ENCODE measurements around the gene GDAP2. TPM values are rescaled to one million over a fixed set of nuclear protein-coding genes. Genes with fewer than 3 reads are reported as not detected.

GDAP2 gene
- total RNA-seq, 1 experiment from 2014 or later, result 38.1 TPM

DNA sequence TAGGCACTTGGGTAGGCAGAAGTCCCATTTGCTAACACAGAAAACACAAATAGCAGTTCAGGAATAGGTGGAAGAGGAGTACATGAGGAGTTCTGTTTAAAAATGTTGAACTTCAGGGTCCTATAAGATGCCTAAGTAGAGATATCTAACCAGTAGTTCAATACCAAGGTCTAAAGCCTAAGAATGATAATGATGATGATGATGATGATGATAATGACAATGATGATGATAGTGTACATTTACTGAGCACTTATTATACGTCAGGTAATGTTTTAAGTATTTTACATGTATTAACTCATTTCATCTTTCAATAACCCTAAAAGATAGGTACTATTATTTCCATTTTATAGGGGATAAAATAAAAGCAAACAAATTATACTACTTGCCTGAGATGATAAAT lies 50.1 kb downstream of the GDAP2 start:
- Histone ChIP-seq H3K4me3 (no peak overlapping the region), H3K27me3 (ENCODE audit: insufficient read depth, low read depth) (no peaks in the 10 kb centered on the region), H3F3A (ENCODE audit: insufficient read depth, low read depth) (no peaks in the 10 kb centered on the region), H3K79me2 (ENCODE audit: low read depth) (no peaks in the 10 kb centered on the region), H3K4me2 (no peak overlapping the region), H4K20me1 (ENCODE audit: insufficient read depth) (no peaks in the 10 kb centered on the region), H3K36me3 (ENCODE audit: low read depth) (peaks cover 37% of the 10 kb centered on the region), H3K9me3 (ENCODE audit: insufficient read depth, low read depth) (no peaks in the 10 kb centered on the region; the same call in 1 of the 2 replicates), H3K27ac (no peak overlapping the region), H3K9me2 (ENCODE audit: insufficient read depth) (no peaks in the 10 kb centered on the region), H2AFZ (no peak overlapping the region), H3K4me1 (replicated peaks; ENCODE audit: insufficient read depth) (no peaks in the 10 kb centered on the region)
- intact Hi-C loops (cut with micrococcal nuclease; ENCODE audit: unreplicated experiment), result no loop called here
- ChIA-PET POLR2A (ENCODE audit: unreplicated experiment) (no interaction called here), CTCF (no interaction called here)
- no peak for DNase-seq
- TF ChIP-seq, protein P1, sequence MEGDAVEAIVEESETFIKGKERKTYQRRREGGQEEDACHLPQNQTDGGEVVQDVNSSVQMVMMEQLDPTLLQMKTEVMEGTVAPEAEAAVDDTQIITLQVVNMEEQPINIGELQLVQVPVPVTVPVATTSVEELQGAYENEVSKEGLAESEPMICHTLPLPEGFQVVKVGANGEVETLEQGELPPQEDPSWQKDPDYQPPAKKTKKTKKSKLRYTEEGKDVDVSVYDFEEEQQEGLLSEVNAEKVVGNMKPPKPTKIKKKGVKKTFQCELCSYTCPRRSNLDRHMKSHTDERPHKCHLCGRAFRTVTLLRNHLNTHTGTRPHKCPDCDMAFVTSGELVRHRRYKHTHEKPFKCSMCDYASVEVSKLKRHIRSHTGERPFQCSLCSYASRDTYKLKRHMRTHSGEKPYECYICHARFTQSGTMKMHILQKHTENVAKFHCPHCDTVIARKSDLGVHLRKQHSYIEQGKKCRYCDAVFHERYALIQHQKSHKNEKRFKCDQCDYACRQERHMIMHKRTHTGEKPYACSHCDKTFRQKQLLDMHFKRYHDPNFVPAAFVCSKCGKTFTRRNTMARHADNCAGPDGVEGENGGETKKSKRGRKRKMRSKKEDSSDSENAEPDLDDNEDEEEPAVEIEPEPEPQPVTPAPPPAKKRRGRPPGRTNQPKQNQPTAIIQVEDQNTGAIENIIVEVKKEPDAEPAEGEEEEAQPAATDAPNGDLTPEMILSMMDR (conservative IDR thresholded peaks at IDR 0.05), result no peak
- TF ChIP-seq EZH2 (IDR thresholded peaks at IDR 0.05; ENCODE audit: low read depth), result no peak
- no TSS peak for BruUV-seq (replicated peaks)

DNA sequence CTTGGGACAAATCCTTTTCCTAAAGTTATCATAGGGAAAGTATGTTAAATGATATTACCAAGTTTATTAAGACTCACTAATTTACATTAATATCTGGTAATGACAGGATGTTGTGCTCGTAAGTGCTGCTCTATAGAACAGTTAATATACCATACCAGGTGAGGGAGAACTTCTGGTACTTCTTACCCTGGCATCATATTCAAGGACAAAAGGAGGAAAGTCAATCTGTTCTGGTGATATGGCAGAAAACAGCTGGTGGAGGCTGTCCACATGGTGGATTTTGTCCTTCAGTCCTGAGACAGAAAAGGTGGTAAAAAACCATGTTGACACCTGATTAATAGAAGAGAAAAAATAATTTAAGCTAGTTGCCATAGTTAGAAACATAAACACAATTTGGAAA lies 51.6 kb downstream of the GDAP2 start:
- intact Hi-C loops (cut with micrococcal nuclease; ENCODE audit: unreplicated experiment), result no loop called here
- Histone ChIP-seq H3K4me1 (replicated peaks; ENCODE audit: insufficient read depth) (no peaks in the 10 kb centered on the region), H3K79me2 (ENCODE audit: low read depth) (no peaks in the 10 kb centered on the region), H3K36me3 (ENCODE audit: low read depth) (peaks cover 42% of the 10 kb centered on the region), H3F3A (ENCODE audit: insufficient read depth, low read depth) (no peaks in the 10 kb centered on the region), H3K4me2 (no peak overlapping the region), H3K9me3 (ENCODE audit: insufficient read depth, low read depth) (peaks cover 5% of the 10 kb centered on the region; the same call in 1 of the 2 replicates), H3K27ac (no peak overlapping the region), H3K27me3 (ENCODE audit: insufficient read depth, low read depth) (no peaks in the 10 kb centered on the region), H3K9me2 (ENCODE audit: insufficient read depth) (no peaks in the 10 kb centered on the region), H2AFZ (no peak overlapping the region), H3K4me3 (no peak overlapping the region), H4K20me1 (ENCODE audit: insufficient read depth) (no peaks in the 10 kb centered on the region)
- ChIA-PET POLR2A (ENCODE audit: unreplicated experiment) (interaction anchor here (0.6 kb wide), 1 partner anchor 19 kb away, joined by 5 read pairs; no protein-coding TSS in a partner anchor), CTCF (no interaction called here)
- DNase-seq, result no peak
- BruUV-seq (replicated peaks), result no TSS peak
- TF ChIP-seq, protein P1 (conservative IDR thresholded peaks at IDR 0.05), result no peak
- no peak for TF ChIP-seq EZH2 (IDR thresholded peaks at IDR 0.05; ENCODE audit: low read depth)

DNA sequence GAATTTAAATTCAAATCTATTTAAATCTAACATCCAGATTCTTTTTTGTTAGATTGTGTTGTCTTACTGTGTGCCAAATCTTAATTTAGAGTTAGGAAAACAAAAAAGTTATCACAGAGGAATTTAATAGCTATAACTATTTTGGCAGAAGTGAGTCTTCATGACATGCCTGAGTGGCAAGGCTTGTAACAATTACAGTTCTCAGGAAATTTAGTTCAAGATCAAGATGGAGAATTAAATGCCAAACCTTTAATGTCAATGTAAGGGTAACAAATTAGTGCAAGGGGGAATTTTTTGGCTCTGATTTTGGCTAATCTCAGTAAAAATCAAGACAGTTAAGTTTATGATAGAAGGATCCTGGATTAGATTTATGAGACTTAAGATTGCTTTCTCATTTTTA lies 58.4 kb downstream of the GDAP2 start:
- Histone ChIP-seq H3K36me3 (ENCODE audit: low read depth) (peaks cover 44% of the 10 kb centered on the region), H3K79me2 (ENCODE audit: low read depth) (no peaks in the 10 kb centered on the region), H3K9me3 (ENCODE audit: insufficient read depth, low read depth) (peaks cover 5% of the 10 kb centered on the region; the same call in 1 of the 2 replicates), H3K9me2 (ENCODE audit: insufficient read depth) (no peaks in the 10 kb centered on the region), H4K20me1 (ENCODE audit: insufficient read depth) (no peaks in the 10 kb centered on the region), H3K27ac (no peak overlapping the region), H3K4me2 (no peak overlapping the region), H3K4me1 (replicated peaks; ENCODE audit: insufficient read depth) (no peaks in the 10 kb centered on the region), H3F3A (ENCODE audit: insufficient read depth, low read depth) (no peaks in the 10 kb centered on the region), H2AFZ (no peak overlapping the region), H3K27me3 (ENCODE audit: insufficient read depth, low read depth) (no peaks in the 10 kb centered on the region), H3K4me3 (no peak overlapping the region)
- TF ChIP-seq, protein P1 (conservative IDR thresholded peaks at IDR 0.05), result no peak
- no peak for TF ChIP-seq EZH2 (IDR thresholded peaks at IDR 0.05; ENCODE audit: low read depth)
- CTCF ChIA-PET, result interaction anchor here (0.7 kb wide), 1 partner anchor 137 kb away, joined by 4 read pairs; no protein-coding TSS in a partner anchor
- intact Hi-C loops (cut with micrococcal nuclease; ENCODE audit: unreplicated experiment), result no loop called here
- BruUV-seq (replicated peaks), result no TSS peak
- POLR2A ChIA-PET (ENCODE audit: unreplicated experiment), result no interaction called here
- no peak for DNase-seq
